HEK293T (cell line): ENCODE measurements around the gene CLDN6.

Experiments
- ARNT ChIP-seq: fragments of 450-650 bp; IDR thresholded peaks from 2 replicates; pipeline ENCODE4 v1.6.1; 2017; ENCODE audit warnings: mild to moderate bottlenecking
- BHLHE40 ChIP-seq: fragments of 450-650 bp; IDR thresholded peaks from 2 replicates; pipeline ENCODE4 v1.6.1; 2016; ENCODE audit warnings: mild to moderate bottlenecking, moderate library complexity, borderline replicate concordance
- CTBP1 ChIP-seq: fragments of 450-650 bp; IDR thresholded peaks from 2 replicates; pipeline ENCODE4 v1.6.1; 2016; ENCODE audit warnings: borderline replicate concordance
- ELF4 ChIP-seq: fragments of 450-650 bp; IDR thresholded peaks from 2 replicates; pipeline ENCODE4 v1.6.1; 2017; ENCODE audit warnings: antibody characterized with exemption
- FOXK2 ChIP-seq: fragments of 450-650 bp; IDR thresholded peaks from 2 replicates; pipeline ENCODE4 v1.6.1; 2016; ENCODE audit warnings: mild to moderate bottlenecking
- FOXM1 ChIP-seq: fragments of 450-650 bp; IDR thresholded peaks from 2 replicates; pipeline ENCODE4 v1.6.1; 2017; ENCODE audit warnings: mild to moderate bottlenecking, borderline replicate concordance
- LEF1 ChIP-seq: fragments of 450-650 bp; IDR thresholded peaks from 2 replicates; pipeline ENCODE4 v1.6.1; 2017; ENCODE audit warnings: mild to moderate bottlenecking, borderline replicate concordance
- NFRKB ChIP-seq: fragments of 450-650 bp; IDR thresholded peaks from 2 replicates; pipeline ENCODE4 v1.6.1; 2016; ENCODE audit warnings: mild to moderate bottlenecking, moderate library complexity
- SP1 ChIP-seq: fragments of 450-650 bp; IDR thresholded peaks from 2 replicates; pipeline ENCODE4 v1.6.1; 2017
- TARDBP ChIP-seq: fragments of 450-650 bp; IDR thresholded peaks from 2 replicates; pipeline ENCODE4 v1.6.1; 2016
- ZNF384 ChIP-seq: fragments of 450-650 bp; IDR thresholded peaks from 2 replicates; pipeline ENCODE4 v1.6.1; 2016

GRCh38 chr16:3012828-3013420 is 5.1 kb downstream of the CLDN6 start, which contains the start of gene CLDN9:
- TF ChIP-seq FOXK2 (no peak), ZNF384 (no peak), LEF1 (no peak), TARDBP (no peak), SP1 (no peak), ELF4 (no peak), FOXM1 (no peak), ARNT (no peak), BHLHE40 (no peak), CTBP1 (no peak), NFRKB (no peak)
